AG08396 (cell line): Measurements from ENCODE around the gene PDE3B.
"Not testable (repeated sequence)": the region's sequence is repeated elsewhere in the genome, so short reads cannot be mapped to it uniquely, and the experiment has no call there.

ENCODE experiments used
- DNase-seq: peaks from one replicate; pipeline ENCODE4 v3.0.0; 2012; ENCODE audit warnings: low spot score, mixed read lengths

The PDE3B gene

DNA sequence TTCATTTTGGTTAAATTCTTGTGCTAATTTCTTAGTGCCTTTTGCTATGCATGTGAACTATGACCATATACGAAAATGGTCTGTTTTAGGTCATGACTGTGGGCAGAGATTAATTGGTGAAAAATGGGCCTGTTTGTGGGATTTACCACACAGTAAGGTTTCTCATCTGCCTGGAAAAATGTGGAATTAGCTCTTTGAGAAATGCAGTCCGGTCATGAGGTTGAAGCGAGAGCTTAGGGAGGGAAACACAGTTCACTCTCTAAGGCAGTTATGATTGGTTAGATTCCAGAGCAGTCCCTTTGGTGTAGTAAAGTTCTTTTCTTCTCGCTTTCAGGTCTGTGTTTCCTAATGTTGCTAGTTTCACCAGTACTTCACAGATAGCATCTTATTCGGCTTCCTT lies 1.2 kb upstream of the PDE3B start:
- DNase-seq: no peak

DNA sequence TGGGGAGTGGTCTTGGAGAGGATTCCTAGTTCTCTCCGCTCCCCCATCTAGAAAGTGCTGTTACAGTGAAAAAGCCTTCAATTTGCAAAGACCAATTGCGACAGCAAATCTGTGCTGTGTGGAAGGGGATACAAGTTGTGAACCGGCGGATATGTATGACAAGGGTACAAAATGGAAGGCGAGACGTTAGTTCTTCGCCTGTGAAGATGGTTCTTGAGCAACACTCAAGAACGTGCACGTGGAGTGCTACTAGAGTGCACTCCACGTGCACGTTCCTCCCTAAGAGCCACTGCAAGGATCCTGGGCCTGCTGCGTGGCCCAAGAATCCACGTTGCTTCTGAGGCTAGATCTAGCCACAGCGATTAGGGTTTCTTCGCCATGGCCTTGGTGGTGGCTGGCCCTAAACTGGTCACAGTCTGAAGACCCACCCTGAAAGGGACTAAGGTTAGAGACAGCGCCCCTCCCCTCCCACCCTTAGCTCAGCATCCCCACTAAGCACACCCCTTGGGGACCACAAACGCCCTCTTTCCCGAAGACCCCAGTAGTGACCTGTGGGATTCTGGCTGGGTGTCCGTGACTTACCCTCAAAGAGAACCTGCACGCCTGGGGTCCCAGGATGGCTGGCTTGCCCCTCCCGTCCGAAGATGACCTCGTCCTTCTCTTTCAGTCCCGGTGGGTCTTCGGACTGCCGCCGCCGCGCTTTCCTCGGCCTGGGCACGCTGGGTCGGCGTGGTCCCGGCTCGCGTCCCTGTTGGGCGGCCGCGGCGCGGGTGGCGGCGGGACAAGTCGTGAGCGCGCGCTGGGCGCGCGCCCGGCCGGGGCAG lies 519 bp upstream of the PDE3B start:
- peak; percentile 77 for DNase-seq

DNA sequence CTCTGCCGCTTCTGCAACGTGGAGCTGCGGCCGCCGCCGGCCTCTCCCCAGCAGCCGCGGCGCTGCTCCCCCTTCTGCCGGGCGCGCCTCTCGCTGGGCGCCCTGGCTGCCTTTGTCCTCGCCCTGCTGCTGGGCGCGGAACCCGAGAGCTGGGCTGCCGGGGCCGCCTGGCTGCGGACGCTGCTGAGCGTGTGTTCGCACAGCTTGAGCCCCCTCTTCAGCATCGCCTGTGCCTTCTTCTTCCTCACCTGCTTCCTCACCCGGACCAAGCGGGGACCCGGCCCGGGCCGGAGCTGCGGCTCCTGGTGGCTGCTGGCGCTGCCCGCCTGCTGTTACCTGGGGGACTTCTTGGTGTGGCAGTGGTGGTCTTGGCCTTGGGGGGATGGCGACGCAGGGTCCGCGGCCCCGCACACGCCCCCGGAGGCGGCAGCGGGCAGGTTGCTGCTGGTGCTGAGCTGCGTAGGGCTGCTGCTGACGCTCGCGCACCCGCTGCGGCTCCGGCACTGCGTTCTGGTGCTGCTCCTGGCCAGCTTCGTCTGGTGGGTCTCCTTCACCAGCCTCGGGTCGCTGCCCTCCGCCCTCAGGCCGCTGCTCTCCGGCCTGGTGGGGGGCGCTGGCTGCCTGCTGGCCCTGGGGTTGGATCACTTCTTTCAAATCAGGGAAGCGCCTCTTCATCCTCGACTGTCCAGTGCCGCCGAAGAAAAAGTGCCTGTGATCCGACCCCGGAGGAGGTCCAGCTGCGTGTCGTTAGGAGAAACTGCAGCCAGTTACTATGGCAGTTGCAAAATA lies 816 bp downstream of the PDE3B start:
- peak; percentile 60 for DNase-seq

DNA sequence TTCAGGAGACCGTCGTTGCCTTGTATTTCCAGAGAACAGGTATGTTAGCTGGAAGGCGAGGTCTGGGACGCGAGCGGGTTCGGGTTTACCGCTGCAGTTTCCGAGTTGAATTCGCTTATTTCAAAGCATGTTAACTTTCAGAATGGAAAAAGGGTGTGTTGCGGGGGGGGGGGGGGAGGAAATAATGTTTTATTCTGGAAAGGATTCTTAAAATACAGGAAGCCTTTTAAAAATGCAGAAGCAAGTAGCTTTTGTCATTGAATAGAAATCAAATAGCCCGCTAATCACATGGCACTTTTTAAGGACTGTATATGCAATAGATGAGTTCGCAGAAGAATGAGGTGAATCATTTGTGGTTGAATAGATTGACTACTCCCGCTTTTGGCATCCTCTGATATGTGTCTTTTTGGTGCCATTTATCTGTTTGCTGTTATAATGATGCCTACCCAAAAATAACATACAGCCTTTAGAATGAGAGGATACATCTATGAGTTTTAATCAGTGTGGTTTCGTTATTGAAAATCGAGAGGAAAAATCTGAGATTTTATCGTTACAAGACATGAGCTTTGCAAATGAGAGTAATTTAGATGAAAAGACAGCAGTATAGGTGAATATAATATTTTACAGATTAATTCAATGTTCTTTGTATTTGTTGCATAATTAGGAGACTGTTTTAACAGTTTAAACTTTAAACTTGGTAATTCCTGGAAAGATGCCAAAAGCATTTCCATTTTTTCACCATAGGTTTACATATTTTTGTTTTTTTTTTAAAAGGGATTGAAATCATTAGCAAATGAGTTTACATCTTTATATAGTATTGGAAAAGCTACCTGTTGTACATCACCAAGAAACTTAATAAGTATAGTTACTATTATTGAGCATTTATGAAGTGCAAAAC lies 1.7 kb downstream of the PDE3B start:
- peak; percentile 73 for DNase-seq

DNA sequence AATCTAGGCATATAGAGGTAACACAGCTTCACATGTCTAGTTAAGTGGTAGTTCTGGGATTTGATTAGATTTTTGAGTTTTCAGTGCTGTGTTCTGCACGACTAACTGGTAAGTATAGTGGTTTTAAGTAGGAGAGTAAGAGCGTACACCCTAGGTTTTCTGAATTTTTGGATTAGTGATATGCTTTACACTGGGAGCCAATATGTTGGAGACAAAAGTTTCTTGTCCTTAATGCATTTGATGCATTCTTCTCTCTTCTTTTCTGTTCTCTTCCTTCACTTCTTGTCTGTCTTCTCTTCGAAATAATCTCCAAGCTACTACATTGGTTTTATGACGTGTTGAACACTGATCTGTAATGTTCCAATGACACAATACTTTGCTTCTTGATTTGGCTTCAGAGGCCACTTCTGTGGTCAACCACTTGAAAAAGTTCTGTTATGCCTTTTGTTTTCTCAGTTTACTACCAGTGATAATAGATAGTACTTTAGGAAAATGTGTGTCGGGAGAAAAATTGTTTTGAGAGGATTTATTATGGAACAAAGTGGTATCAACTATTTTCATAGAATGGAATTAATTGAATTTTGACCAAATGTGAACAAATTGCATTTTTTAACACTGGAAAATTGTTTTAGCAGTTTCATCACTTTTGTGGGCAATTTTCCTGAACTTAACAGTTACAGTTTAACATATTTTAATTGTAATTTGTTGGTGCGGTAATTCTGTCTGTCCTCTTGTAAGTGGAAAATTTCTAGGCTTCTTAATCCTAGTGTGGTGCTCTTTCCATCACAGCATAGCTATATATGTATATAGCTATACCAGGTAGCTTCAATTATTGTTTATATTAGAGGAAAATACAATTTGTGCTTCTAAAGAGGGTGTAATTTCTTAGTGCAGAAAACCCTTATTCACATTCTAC lies 2.6 kb downstream of the PDE3B start:
- no peak for DNase-seq

DNA sequence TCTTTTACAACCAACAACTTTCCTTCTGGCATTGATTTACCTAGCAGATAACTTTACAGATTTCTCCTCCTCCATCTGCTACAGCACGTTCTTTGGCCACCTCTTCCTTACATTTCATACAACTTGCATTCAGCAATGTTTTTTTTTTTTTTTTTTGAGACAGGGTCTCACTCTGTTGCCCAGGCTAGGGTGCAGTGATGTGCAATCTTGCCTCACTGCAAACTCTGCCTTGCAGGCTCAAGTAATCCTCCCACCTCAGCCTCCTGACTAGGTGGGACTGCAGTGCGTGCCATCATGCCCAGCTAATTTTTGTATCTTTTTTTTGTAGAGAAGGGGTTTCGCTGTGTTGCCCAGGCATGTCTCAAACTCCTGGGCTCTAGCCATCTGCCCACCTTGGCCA lies 6.5 kb downstream of the PDE3B start:
- DNase-seq: no peak

DNA sequence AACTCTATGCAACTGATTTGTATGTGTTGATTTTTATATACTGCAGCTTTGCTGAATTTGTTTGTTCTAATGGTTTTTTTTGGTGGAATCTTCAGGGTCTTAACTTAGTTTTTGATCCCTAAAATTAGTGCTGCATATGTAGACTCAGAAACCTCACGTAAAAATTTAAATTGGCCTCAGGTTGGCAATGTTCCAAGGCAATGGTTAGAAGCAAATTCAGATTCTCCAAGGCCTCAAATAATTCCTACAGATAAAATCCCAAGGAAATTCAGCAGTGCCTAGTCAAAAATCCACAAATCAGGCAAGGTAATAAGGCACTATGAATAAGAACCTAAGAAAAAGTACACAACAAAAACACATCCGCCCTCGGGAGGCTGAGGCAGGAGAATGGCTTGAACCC lies 9.5 kb downstream of the PDE3B start:
- no peak for DNase-seq

DNA sequence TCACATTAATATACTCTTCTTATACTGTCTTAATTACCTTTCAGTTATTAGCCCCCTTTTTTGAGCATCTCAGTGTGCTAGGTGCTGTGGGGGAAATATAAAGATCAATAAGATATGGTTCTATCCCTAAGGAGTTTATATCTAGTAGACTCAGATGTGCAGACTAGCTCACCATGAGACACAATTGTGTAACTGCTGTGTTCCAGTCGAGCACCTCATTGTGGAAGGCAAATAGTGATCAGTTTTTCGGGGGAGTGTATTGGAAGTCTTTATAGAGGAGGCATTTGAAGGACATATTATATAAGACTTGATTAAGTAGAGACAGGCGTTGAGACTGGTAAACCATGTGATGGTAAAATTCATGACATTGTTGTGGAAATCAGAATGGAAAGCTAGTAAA lies 11.8 kb downstream of the PDE3B start:
- DNase-seq: no peak

DNA sequence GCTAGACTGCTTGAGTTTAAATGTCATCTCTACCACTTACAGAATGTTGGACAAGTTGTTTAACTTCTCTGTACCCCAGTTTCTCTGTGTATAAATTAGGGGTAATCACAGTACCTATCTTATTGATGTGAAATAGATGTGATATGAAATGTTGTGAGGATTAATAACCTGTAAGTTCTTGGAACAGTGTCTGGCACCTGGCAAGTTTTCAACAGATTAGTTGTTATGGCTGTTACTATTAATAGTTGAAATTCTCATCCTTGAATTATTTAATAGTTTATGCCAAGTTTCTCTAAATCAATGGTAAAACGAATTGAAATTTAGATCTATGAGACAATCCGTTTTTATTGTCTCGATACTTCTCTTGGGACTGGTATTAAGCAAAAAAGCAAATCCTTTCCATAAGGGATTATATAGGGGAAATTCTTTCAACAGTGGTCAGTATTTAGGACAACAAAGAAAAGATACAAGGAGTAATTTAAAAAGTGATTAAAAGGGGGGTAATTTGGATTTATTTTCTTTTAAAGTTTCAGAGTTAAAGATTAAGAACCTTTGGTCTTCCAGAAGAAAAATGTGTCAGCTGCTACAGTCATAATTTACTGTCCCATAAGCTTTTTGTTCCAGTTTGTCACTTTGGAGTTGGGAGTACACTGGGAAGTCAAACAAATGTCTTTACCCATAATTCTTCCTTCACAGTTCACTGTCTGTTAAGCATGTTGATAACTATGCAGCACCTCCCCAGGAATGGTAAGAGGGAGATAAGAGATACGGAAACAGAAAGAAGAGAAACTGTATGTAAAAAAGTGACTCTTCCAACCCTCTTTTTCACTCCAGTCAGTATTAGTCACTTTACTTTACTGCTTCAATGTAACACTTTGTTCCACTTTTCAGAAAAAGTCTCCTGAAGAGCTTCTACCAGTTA lies 13.2 kb downstream of the PDE3B start:
- DNase-seq: no peak

DNA sequence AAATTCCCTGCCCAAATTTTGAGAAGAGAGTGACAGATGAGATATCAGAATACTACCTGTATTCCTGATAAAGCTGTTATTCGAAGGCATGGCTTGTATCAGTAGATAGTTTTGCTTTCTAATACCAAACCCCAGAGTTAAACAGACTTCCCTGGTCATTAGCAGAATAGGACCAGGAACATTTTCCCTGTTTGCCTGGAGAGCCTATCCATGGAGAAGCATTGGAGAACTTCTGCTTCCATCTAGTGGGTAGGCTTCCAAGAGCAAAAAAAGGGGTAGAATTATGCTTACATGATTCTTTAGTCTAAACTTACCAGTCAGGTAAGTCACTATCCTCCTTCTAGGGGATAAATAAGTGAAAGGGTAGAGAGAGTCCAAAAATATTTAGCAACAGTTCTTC lies 14.2 kb downstream of the PDE3B start:
- DNase-seq: no peak

DNA sequence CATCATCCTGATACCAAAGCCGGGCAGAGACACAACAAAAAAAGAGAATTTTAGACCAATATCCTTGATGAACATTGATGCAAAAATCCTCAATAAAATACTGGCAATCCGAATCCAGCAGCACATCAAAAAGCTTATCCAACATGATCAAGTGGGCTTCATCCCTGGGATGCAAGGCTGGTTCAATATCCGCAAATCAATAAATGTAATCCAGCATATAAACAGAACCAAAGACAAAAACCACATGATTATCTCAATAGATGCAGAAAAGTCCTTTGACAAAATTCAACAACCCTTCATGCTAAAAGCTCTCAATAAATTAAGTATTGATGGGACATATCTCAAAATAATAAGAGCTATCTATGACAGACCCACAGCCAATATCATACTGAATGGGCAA lies 21.3 kb downstream of the PDE3B start:
- not testable (repeated sequence) for DNase-seq

DNA sequence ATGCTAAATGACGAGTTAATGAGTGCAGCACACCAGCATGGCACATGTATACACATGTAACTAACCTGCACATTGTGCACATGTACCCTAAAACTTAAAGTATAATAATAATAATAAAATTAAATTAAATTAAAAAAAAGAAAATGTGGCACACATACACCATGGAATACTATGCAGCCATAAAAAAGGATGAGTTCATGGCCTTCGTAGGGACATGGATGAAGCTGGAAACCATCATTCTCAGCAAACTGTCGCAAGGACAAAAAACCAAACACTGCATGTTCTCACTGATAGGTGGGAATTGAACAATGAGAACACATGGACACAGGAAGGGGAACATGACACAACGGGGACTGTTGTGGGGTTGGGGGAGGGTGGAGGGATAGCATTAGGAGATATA lies 23.7 kb downstream of the PDE3B start:
- not testable (repeated sequence) for DNase-seq

DNA sequence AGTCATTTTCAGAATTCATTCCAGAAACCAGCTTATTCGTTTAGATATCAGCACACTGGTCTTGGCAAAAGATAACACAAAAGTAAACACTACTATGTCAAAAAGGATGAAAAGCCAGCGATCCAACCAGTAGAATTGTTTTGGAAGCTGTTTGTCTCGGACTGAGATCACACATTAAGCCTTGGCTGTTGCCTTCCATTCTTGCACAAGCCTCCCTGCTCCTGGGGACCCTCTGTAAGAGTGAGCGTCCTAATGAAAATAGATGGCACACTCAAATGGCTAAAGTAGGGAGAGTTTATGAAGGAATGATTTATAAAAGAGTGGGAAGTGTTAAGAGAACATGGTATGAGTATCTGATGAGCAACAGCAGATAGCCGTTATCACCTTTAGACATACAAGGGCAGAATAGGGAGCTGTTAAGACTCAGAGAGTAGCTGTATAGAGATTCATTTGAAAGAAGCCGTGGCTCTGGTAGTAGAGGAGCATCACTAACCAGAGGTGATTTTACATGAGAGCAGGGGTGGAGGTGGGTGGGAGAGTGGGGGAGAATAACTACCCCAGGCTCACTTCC lies 25.2 kb downstream of the PDE3B start:
- DNase-seq: no peak

DNA sequence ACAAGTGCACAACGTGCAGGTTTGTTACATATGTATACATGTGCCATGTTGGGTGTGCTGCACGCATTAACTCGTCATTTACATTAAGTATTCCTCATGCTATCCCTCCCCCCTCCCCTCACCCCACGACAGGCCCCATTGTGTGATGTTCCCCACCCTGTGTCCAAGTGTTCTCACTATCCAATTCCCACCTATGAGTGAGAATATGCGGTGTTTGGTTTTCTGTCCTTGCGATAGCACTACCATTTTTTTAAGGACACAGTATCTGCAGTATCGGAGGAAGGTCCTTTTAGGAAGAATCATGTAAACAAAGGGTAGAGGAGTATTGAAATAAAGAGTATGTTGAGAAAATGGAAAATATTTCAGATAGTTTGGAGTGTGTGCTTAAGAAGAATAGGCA lies 25.9 kb downstream of the PDE3B start:
- DNase-seq: no peak

DNA sequence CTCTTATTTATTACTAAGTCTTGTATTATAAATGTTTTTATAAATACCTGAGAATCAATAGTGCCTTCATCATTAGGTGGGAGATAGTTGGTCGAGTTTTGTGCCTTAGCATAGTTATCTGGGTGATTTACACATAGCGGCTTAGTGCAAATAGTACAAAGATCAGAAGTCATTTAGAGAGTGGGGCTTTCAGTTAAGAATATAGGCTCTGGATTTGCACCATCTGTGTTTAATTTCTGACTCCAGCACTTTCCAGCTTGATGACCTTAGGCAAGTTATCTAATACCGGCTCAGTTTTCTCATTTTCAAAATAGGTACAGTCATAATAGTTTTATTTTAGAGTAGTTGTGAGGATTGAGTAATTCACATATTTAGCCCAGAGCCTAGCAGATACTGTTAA lies 26.4 kb downstream of the PDE3B start:
- DNase-seq: no peak

DNA sequence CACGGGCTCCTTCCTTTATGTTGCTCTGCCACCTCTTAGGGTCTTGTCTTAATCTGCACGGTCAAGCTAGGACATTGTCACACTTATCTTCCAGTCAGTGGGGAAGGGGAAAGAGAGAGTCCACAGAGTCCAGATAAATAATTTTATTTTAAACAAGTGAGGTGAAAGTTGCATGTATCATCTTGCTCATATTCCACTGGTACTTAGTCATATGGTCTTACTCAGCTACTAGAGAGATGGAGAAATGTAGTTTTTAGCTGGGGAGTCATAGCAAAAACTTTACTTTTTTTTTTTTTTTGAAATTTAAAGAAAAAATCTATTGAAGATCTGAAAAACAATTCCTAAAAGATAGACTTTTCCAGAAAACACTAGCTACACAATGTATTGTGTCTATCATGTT lies 29.0 kb downstream of the PDE3B start:
- peak; percentile 48 for DNase-seq

DNA sequence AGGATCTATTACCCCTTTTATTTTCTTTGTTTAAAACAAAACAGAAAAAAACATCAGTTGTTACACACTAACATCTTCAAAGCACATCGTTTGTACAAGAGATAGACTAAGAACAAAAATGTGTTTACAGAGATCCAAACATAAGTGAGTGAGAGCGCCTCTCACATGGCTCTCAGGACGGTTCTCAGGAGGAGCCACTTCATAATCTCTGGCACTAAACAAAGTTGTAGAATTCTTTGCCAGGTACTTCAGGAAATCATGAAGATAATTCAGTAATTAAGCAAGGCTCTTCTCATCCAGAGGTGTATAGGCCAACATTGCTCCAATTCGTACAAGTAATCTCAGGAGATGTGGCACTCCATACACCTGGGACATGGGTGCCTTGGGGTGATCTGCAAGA lies 29.8 kb downstream of the PDE3B start:
- DNase-seq: no peak

DNA sequence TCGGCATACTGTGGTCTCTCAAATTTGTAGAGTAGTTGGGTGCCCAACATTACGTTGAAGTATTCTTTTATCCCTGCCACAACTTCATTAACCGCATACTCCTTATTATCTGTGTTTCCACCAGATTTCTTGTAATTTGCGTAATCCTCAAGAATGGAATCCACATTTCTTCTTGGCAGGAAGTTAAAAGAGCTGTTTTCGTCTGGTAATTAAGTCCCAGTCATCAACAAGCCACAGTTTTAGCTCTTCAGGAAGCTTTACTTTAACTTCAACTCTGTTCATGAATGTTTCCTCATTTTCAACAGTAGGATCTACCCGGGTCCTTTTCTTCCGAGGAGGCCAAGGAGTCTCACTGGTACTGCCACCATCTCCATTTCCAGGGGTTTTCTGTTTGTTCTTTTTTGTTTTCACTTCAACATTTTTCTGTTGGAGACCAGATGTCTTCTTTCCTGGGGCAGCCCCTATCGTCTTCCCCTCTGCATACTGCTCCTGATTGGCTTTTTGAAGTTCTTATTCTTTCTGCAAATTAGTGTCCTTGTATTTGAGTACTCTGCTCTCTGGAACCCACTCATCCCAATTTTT lies 30.3 kb downstream of the PDE3B start:
- no peak for DNase-seq

DNA sequence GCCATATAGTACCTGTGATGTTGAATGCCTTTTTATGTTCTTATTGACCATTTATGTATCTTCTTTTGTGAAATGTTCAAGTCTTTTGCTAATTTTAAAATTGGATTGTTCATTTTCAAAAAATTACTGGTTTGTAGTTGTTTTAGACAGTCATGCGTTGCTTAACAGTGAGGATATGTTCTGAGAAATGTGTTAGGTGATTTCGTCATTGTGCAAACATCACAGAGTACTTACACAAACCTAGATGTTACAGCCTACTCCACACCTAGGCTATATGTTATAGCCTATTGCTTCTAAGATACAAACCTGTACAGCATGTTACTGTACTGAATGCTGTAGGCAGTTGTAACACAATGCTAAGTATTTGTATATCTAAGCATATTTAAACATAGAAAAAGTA lies 32.5 kb downstream of the PDE3B start:
- DNase-seq: no peak

DNA sequence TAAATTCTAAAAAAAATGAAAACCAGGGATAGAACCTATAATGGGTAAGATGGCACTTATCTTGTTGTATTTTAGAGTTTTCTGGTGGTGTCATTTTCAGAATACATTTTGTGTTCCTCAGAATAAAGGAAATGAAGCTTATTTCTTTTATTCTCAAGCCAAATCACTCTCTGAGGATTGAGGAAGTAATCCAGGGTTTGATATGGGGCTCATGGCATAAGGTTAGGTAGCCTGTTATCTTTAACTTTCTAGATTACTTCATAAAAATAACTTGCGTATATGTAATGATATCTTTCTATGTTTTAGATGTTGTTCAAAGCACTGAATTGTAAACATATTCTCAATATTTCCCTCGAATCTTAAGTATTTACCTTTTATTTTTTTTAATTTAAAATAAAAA lies 33.5 kb downstream of the PDE3B start:
- no peak for DNase-seq
